ENCODE data around the gene TACC2. TPM values are rescaled to one million over a fixed set of nuclear protein-coding genes. Genes with fewer than 3 reads are reported as not detected.

Gene TACC2
- total RNA-seq, 2 experiments from 2014 or later = not detected

DNA sequence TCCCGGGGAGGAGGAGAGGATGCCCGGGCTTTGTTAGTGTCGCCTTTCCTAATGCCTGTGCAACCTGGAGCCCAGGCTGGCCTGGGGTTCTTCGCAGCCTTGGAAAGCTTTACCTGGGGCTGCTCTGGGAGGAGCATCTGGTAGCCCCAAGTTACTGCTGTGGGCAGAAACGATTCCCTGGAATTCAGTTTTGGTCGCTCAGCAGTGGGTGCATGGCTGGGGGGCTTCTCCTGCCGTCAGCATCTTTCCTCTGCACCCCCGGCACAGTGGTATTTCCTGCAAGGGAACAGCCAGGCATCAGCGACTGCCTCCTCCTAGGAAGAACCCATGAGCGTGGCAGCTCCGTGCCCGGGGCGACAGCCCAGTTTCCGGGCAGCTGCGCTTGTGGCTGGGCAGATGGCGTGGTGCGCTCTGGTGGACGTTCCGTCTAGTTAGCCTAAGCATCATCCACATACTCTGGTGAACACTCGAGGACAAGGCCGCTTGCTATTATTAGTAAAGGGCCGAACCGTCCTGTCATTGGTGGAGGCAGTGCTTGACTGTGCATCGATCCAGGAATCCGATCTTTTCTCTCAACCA lies 175.1 kb downstream of the TACC2 start:
- Mint-ChIP-seq H3K36me3 (ENCODE audit: low read depth) (no peaks in the 10 kb centered on the region), H3K27ac (no peak overlapping the region), H3K4me1 (ENCODE audit: low read depth) (peaks cover 2% of the 10 kb centered on the region), H3K27me3 (peaks cover 53% of the 10 kb centered on the region), H3K9me3 (no peaks in the 10 kb centered on the region), H3K4me3 (peak overlapping the region; percentile 12)
- intact Hi-C loops (cut with micrococcal nuclease) = no loop called here
- no peak for TF ChIP-seq CTCF (IDR thresholded peaks at IDR 0.05)
- POLR2A ChIA-PET = no interaction called here
- CTCF ChIA-PET = no interaction called here
- DNase-seq = no peak
- ATAC-seq = no peak

DNA sequence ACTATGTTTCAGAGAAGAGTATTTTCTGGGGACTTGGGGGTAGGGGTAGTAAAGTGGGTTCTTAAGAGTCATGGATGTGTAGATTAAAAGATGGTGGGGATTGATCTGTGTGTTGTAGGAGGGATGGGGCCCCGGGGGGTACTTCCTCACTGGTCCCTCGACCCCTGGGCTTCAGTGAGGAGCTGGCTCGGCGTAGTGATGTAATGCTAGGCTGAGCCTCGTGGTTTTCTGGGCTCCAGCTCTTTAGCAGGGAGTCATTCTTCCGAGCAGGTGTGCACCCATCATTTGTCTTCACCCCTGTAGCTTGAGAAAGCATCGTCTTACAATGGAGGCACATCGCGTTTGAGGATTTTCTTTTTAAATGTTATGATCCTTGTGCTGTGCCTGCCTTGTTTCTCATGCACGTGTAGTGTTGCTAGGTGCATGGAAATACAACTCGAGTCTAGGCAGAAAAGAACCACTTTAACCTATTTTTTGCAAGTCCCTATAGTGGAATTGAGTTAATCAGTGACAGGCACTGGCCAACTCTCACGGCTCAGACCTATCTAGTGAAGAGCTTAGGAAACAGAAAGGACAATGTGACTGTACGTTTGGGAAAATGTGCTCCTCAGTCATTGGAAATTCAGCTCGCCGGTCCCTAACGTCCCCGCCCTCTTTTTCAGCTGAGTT lies 176.0 kb downstream of the TACC2 start:
- no peak for TF ChIP-seq CTCF (IDR thresholded peaks at IDR 0.05)
- no peak overlapping the region for H3K4me3 Mint-ChIP-seq
- ChIA-PET CTCF (no interaction called here), POLR2A (no interaction called here)
- no peaks in the 10 kb centered on the region for H3K36me3 Mint-ChIP-seq (ENCODE audit: low read depth)
- no peak for ATAC-seq
- intact Hi-C loops (cut with micrococcal nuclease) = no loop called here
- peaks cover 53% of the 10 kb centered on the region for H3K27me3 Mint-ChIP-seq
- H3K27ac Mint-ChIP-seq = no peak overlapping the region
- no peak for DNase-seq
- peaks cover 2% of the 10 kb centered on the region for H3K4me1 Mint-ChIP-seq (ENCODE audit: low read depth)
- no peaks in the 10 kb centered on the region for H3K9me3 Mint-ChIP-seq

GRCh38 chr10:122165484-122166276 lies 176.7 kb downstream of the TACC2 start:
- intact Hi-C loops (cut with micrococcal nuclease) = no loop called here
- Mint-ChIP-seq H3K27ac (no peak overlapping the region), H3K4me1 (ENCODE audit: low read depth) (peaks cover 2% of the 10 kb centered on the region), H3K36me3 (ENCODE audit: low read depth) (no peaks in the 10 kb centered on the region), H3K9me3 (no peaks in the 10 kb centered on the region), H3K4me3 (no peak overlapping the region), H3K27me3 (peaks cover 51% of the 10 kb centered on the region)
- CTCF ChIA-PET = no interaction called here
- no peak for TF ChIP-seq CTCF (IDR thresholded peaks at IDR 0.05)
- DNase-seq (no peak), ATAC-seq (no peak)
- POLR2A ChIA-PET = no interaction called here

DNA sequence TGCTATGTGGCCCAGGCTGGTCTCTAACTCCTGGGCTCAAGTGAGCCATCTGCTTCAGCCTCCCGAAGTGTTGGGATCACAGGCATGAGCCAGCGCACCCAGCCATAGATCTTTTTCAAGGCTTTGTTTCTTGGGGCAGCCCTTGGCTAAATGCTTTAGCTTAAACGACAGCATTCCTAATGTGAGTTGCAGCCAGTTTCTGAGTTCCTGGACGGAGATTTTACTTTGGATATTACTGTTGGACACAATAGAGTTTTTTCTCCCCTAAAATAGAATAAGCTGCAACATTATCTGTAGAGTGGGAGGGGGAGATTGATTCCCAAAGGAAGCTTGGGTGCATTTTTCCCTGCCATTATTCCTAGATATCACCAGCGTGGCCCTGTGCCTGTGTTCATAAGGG lies 179.1 kb downstream of the TACC2 start:
- no peak for TF ChIP-seq CTCF (IDR thresholded peaks at IDR 0.05)
- H3K4me3 Mint-ChIP-seq = no peak overlapping the region
- no peaks in the 10 kb centered on the region for H3K9me3 Mint-ChIP-seq
- peaks cover 28% of the 10 kb centered on the region for H3K27me3 Mint-ChIP-seq
- H3K36me3 Mint-ChIP-seq (ENCODE audit: low read depth) = no peaks in the 10 kb centered on the region
- ATAC-seq = no peak
- POLR2A ChIA-PET = no interaction called here
- intact Hi-C loops (cut with micrococcal nuclease) = no loop called here
- CTCF ChIA-PET = interaction anchor here (1.1 kb wide), 1 partner anchor 26 kb away, joined by 5 read pairs; no protein-coding TSS in a partner anchor
- DNase-seq = no peak
- no peak overlapping the region for H3K27ac Mint-ChIP-seq
- peaks cover 2% of the 10 kb centered on the region for H3K4me1 Mint-ChIP-seq (ENCODE audit: low read depth)

All from activated CD8-positive, alpha-beta T cell treated with anti-CD3 and anti-CD28 coated beads for 36 hours (primary cell).